Adrenal gland (tissue), 12 donors: ENCODE data around the gene EML1. TPM values are rescaled to one million over a fixed set of nuclear protein-coding genes. Genes with fewer than 3 reads are reported as not detected.

Experiments used
- DNase-seq, 7 donors: peaks; one replicate each; pipeline ENCODE4 v3.0.0-alpha.2; 2019 to 2020
- H3K27ac ChIP-seq, 5 donors: fragments of 200-600 bp; sonication (generic) in 4 of 5; 1 replicate in 3 of 5; 2 replicates in 2 of 5; pipeline versions ENCODE4 v1.5.1 to v1.8.0; 2016 to 2020; ENCODE audit warnings: mild to moderate bottlenecking in 1 of 5
- H3K27me3 ChIP-seq: fragments of 200-600 bp; 2 replicates; pipeline ENCODE4 v1.8.0; 2021
- H3K36me3 ChIP-seq, 2 donors: fragments of 200-600 bp; replicated peaks in 1 of 2; 1 replicate in 1 of 2; 2 replicates in 1 of 2; pipeline versions ENCODE4 v1.5.1 to v1.8.0; 2018 to 2022
- H3K4me1 ChIP-seq, 2 donors: fragments of 200-600 bp; replicated peaks in 1 of 2; 1 replicate in 1 of 2; 2 replicates in 1 of 2; pipeline versions ENCODE4 v1.5.1 to v1.8.0; 2018 to 2021
- H3K4me3 ChIP-seq, 4 donors: fragments of 200-600 bp; sonication (generic) in 3 of 4; one replicate each; pipeline ENCODE4 v1.5.1; 2016 to 2018
- H3K9me3 ChIP-seq, 3 donors: fragments of 200-600 bp; sonication (generic) in 1 of 3; replicated peaks in 1 of 3; 1 replicate in 2 of 3; 2 replicates in 1 of 3; pipeline versions ENCODE4 v1.5.1 to v1.8.0; 2016 to 2021
- POLR2A ChIP-seq, 2 donors: fragments of 450-650 bp; IDR thresholded peaks; one replicate each; pipeline ENCODE4 v1.6.1; 2017; ENCODE audit warnings: antibody characterized with exemption in 2 of 2, mild to moderate bottlenecking in 2 of 2, moderate library complexity in 1 of 2
- WGBS, 4 donors: extraction: QIAGEN DNeasy Blood & Tissue Kit in 2 of 4; methylation state at CpG; one replicate each; pipeline versions ENCODE4 v1.1.5 to v1.1.7; 2013 to 2017; 5-methylcytosine and 5-hydroxymethylcytosine counted together
- intact Hi-C, 2 donors: fragments of 100-400 bp; cut with DNase I; formaldehyde crosslinking; loops; one replicate each; pipeline versions ENCODE4 v1.14.1 to v1.15.0; 2022 to 2023
- polyA plus RNA-seq, 3 donors: library from polyadenylated mRNA; stranded (reverse); fragments of 200-250 nt in 2 of 3; fragments of 350-450 nt in 1 of 3; fragmentation: Illumina TruSeq in 1 of 3; extraction: RNeasy Lipid Tissue Mini Kit (QIAGEN cat#74804) in 1 of 3; gene quantifications; one replicate each; pipeline ENCODE4 v1.2.3, GENCODE V29; 2013 to 2014
- total RNA-seq, 9 donors: library from RNA; depleted of rRNA in 4 of 9; stranded (reverse); fragments of >200 nt in 4 of 9; fragments of 120-200 nt in 1 of 9; fragmentation: NEBNext Ultra II Directional in 1 of 9; extraction: Animal tissue kit (Norgen Biotek cat#: 25700) in 1 of 9; gene quantifications; one replicate each; pipeline versions ENCODE4 v1.1.0 to v1.2.4, GENCODE V29; 2013 to 2023
- TF ChIP-seq, protein P1 (sequence below), 6 experiments: fragments of 450-650 bp in 4 of 6; fragments of 200-600 bp in 2 of 6; sonication (generic) in 1 of 6; IDR thresholded peaks; 1 replicate in 5 of 6; 2 replicates in 1 of 6; pipeline versions ENCODE4 v1.5.1 to v1.8.0; 2016 to 2021; ENCODE audit warnings: antibody characterized with exemption in 6 of 6, mild to moderate bottlenecking in 2 of 6, moderate library complexity in 1 of 6
- donor health status: healthy with polysubstance abuse.
- donor health status: Bipolar disorder and iron deficiency.
- donor health status: DM: yes; HTN: yes; CAD: no.
- donor health status: DM: no; HTN: no; CAD: no.
- donor health status: DM: no; HTN: no; CAD: no.
- donor health status: DM: yes; HTN: yes; CAD: no.

The EML1 gene
- total and polyA plus RNA-seq, 12 donors = 5.5 to 59.5 (median 16.2) TPM

GRCh38 chr14:99829450-99829849, 36.2 kb downstream of the EML1 start:
- Histone ChIP-seq H3K27me3 (no peaks in the 10 kb centered on the region), H3K36me3 (no peaks in the 10 kb centered on the region), H3K27ac (no peak overlapping the region), H3K4me1 (no peaks in the 10 kb centered on the region), H3K4me3 (no peak overlapping the region), H3K9me3 (no peaks in the 10 kb centered on the region)
- DNase-seq = no peak
- 45 to 89% (median 64%) methylated on average over 2 of the region's 2 CpGs for WGBS, 4 donors
- TF ChIP-seq POLR2A (IDR thresholded peaks at IDR 0.05) = no peak
- intact Hi-C loops = no loop called here

GRCh38 chr14:99831303-99831702, 38.1 kb downstream of the EML1 start:
- Histone ChIP-seq H3K27ac (no peak overlapping the region), H3K36me3 (no peaks in the 10 kb centered on the region), H3K4me1 (no peaks in the 10 kb centered on the region), H3K4me3 (no peak overlapping the region), H3K9me3 (no peaks in the 10 kb centered on the region), H3K27me3 (no peaks in the 10 kb centered on the region)
- no peak for DNase-seq
- TF ChIP-seq, protein P1, sequence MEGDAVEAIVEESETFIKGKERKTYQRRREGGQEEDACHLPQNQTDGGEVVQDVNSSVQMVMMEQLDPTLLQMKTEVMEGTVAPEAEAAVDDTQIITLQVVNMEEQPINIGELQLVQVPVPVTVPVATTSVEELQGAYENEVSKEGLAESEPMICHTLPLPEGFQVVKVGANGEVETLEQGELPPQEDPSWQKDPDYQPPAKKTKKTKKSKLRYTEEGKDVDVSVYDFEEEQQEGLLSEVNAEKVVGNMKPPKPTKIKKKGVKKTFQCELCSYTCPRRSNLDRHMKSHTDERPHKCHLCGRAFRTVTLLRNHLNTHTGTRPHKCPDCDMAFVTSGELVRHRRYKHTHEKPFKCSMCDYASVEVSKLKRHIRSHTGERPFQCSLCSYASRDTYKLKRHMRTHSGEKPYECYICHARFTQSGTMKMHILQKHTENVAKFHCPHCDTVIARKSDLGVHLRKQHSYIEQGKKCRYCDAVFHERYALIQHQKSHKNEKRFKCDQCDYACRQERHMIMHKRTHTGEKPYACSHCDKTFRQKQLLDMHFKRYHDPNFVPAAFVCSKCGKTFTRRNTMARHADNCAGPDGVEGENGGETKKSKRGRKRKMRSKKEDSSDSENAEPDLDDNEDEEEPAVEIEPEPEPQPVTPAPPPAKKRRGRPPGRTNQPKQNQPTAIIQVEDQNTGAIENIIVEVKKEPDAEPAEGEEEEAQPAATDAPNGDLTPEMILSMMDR (IDR thresholded peaks at IDR 0.05) = no peak
- no peak for TF ChIP-seq POLR2A (IDR thresholded peaks at IDR 0.05)
- intact Hi-C loops = no loop called here
- WGBS, 4 donors = 84 to 91% (median 87%) methylated on average over 5 of the region's 5 CpGs

DNA sequence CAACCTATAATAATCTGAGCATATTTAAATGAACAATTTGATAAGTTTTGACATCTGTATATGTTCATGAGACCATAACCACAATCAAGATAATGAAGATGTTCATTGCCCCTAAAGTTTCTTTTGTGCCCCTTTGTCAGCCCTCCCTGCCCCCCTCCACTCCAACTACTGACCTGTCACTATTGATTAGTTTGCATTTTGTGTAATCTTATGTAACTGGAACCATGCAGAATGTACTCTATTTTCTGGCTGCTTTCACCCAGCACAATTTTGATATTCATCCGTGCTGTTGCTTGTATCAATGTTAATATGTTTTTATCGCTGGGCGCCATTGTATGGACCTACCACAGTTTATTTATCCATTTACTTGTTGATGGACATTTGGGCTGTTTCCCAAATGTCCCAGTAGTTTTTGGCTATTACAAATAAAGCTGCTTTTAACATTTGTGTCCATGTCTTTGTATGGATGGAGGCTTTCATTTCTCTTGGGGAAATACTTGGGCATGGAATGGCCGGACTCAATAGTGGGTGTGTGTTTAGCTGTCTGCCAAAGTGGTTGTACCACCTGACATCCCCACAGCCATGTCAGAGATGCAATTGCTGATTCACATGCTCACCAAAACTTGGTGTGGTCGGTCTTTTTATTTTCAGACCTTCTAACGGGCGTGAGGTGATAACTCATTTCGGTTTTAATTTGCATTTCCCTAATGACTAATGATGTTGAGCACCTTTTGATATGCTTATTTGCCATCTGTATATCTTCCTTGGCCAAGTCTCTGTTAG, 38.9 kb downstream of the EML1 start:
- intact Hi-C loops = no loop called here
- TF ChIP-seq, protein P1 (IDR thresholded peaks at IDR 0.05) = no peak
- no peak for TF ChIP-seq POLR2A (IDR thresholded peaks at IDR 0.05)
- no peaks in the 10 kb centered on the region for H3K9me3 ChIP-seq
- no peaks in the 10 kb centered on the region for H3K27me3 ChIP-seq
- H3K4me3 ChIP-seq = no peak overlapping the region
- DNase-seq = no peak
- 92 to 96% (median 93%) methylated on average over 8 of the region's 8 CpGs for WGBS, 4 donors
- no peaks in the 10 kb centered on the region for H3K4me1 ChIP-seq
- H3K27ac ChIP-seq = no peak overlapping the region
- H3K36me3 ChIP-seq = no peaks in the 10 kb centered on the region

DNA sequence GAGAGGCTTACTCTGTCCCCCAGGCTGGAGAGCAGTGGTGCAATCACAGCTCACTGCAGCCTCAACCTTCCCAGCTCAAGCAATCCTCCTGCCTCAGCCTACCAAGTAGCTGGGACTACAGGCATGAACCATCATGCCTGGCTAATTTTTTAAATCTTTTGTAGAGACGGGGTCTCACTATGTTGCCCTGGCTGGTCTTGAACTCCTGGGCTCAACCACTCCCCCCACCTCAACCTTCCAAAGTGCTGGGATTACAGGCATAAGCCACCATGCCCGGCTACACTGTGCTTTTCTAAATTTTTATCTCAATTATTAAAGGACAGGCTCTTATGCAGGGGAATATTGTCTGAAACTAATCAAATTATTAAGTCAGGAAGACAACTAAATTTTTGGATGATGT, 44.6 kb downstream of the EML1 start:
- peaks cover 0 to 10% of the 10 kb centered on the region in 2 donors for H3K4me1 ChIP-seq
- TF ChIP-seq, protein P1 (IDR thresholded peaks at IDR 0.05) = no peak
- TF ChIP-seq POLR2A (IDR thresholded peaks at IDR 0.05) = no peak

DNA sequence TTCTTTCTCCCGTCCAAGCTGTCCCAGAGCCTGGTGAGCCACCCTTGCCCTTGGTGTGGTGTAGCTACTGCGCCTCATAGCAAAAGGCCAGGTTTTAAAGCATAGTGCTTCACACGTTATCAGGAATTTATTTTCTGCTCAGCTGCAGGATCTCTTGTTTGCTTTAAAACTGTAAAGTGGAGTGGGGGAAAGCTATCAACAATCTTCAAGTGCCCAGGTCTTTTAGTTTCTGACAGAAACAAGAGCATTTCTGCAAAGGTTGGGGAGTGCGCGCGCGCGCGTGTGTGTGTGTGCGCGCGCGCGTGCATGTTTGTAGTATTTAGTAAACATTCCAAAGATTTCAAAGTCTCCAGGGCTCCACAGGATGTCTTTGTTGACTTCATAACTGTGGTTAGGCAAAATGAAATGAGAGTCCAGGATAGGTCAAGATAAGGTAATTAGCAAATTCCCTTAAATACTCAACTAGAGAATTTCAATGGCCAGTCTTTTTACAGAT, 45.5 kb downstream of the EML1 start:
- H3K4me1 ChIP-seq = peaks cover 0 to 10% of the 10 kb centered on the region in 2 donors
- intact Hi-C loops = no loop called here
- no peaks in the 10 kb centered on the region for H3K36me3 ChIP-seq
- no peak overlapping the region for H3K4me3 ChIP-seq
- WGBS, 4 donors = 55 to 86% (median 61%) methylated on average over 14 of the region's 14 CpGs
- no peak overlapping the region for H3K27ac ChIP-seq
- H3K27me3 ChIP-seq = no peaks in the 10 kb centered on the region
- H3K9me3 ChIP-seq = no peaks in the 10 kb centered on the region
- no peak for DNase-seq
- no peak for TF ChIP-seq POLR2A (IDR thresholded peaks at IDR 0.05)
- TF ChIP-seq, protein P1 (IDR thresholded peaks at IDR 0.05) = no peak

More for the DNA sequence above, 44.6 kb downstream of the EML1 start:
- no peaks in the 10 kb centered on the region for H3K36me3 ChIP-seq
- no peaks in the 10 kb centered on the region for H3K27me3 ChIP-seq
- no peaks in the 10 kb centered on the region for H3K9me3 ChIP-seq
- DNase-seq = no peak
- intact Hi-C loops = no loop called here
- H3K27ac ChIP-seq = no peak overlapping the region
- 88 to 94% (median 91%) methylated on average over 2 of the region's 2 CpGs for WGBS, 4 donors
- no peak overlapping the region for H3K4me3 ChIP-seq
